ENCODE data around the gene OSMR.
A peak's percentile ranks its signal among the peaks of the same experiment; 100 is the strongest.

The OSMR gene

DNA sequence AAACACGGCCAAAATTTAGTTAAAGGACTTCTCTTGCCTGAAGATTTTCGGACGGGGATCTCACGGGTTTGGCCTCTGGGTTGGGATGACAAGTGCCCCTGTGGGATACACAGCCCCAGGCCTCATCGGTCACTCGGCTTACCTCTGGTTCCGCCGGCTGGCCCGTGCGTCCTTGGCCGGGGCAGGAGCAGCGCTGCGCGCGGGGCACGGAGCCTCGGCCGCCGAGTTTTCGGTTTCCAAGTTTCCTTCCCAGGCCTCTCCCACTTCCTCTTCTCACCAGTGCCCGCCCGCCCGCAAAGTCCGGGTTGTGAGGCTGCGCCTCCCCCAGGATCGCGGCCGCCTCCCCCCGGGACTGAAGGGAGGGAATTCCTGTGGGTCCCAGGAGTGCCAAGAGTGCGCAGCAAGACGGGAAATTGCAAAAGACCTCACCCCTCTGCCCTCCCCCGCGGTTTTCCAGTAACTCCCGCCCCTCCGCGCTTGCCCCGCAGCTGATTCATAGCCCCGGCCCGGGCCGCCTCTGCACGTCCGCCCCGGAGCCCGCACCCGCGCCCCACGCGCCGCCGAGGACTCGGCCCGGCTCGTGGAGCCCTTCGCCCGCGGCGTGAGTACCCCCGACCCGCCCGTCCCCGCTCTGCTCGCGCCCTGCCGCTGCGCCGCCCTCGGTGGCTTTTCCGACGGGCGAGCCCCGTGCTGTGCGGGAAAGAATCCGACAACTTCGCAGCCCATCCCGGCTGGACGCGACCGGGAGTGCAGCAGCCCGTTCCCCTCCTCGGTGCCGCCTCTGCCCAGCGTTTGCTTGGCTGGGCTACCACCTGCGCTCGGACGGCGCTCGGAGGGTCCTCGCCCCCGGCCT lies at the start of gene OSMR:
TSS of gene OSMR (plus strand) at position 487 of the 853 bp plus-strand sequence. CDS start 23,033 bp downstream, outside the sequence.
- no peak for DNase-seq (ENCODE audit: low spot score)

DNA sequence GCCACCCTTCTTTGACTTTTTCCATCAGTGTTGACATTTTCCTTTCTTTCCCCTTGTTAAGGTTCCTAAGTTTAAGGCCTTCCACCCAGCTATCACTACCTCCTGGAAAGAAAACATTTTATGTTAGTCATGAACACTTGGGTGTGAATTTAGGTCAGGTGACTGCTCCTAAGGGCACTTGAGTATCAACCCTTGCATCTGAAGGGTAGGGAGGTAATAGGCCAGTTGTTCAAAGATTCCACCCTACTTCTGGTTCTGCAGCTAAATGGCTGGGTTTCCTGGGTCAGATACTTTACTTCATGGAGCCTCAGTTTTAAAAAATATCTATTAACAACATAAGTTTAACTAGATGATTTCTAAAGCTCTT lies 49.1 kb upstream of the OSMR start:
- DNase-seq (ENCODE audit: low spot score): no peak

DNA sequence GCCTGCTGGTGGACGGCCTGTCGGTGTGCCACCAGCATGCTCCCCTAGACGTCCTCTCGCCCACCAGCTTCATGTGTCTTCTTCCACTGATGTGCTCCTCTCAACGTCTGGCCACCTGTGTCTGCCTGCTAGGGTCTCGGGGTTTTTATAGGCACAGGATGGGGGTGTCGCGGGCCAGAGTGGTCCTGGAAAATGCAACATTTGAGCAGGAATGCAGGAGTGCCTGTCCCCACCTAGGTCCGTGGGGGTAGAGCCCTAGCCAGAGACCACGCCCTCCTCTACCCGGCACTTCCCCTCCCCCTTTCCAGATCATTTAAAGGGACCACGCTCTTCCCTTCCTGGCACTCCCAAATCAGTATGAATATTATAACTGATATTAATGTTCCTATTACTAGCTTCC lies 48.0 kb upstream of the OSMR start:
- no peak for DNase-seq (ENCODE audit: low spot score)

DNA sequence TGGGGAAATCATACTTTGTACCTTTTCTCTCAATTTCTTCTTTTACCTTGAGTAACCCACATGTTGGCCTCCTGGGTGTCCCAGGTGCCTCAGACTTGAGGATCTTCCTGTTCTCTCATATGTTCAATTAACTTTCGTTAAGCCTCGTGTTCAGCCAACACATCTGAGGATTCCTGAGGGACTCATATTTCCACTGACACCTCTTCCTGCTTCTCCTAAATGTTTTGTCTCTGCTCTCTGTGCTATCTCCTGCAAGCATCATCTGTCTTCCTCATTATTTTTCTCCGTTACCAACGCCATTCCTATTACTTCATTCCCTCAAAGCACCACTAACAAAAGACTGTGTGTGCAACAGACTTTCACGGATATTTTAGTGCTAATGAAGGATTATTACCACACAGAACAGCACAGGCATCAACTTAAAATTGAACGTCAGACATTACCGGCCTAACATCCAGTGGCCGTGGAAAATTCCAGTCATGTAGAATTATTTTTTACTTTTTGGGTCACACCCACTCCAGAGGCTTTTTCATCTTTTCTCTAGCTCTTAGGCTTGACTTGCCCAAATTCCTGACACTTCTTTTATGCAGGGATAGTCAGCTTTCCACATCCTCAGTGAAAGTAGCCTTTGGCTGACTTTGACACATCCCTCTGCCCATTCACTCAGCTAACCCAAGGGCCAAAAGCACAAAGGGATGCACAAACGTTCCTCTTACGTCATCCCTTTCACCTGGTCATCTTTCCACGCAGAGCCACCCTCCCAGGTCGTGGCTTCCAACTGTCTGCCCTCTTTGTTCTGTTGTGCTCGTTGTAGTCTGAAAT lies 46.0 kb upstream of the OSMR start:
- DNase-seq (ENCODE audit: low spot score): no peak

DNA sequence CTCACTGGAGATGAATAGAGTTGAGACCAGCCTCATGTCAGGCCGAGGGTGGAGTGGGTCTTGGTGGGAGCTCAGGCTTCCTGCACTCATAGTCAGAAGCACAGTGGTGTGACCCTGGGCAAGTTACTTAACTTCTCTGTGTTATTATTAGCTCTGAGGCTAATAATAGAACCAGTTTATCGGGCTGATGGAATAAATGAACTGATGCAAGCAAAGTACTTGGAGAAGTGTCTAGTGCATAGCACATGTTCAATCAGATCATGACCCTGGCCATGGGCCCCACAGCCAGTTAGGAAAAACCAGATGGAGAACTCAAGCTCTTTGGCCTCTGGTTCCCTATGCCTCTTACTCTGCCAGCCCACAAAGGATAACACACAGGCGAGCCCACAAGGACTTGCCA lies 45.3 kb upstream of the OSMR start:
- DNase-seq (ENCODE audit: low spot score): no peak

DNA sequence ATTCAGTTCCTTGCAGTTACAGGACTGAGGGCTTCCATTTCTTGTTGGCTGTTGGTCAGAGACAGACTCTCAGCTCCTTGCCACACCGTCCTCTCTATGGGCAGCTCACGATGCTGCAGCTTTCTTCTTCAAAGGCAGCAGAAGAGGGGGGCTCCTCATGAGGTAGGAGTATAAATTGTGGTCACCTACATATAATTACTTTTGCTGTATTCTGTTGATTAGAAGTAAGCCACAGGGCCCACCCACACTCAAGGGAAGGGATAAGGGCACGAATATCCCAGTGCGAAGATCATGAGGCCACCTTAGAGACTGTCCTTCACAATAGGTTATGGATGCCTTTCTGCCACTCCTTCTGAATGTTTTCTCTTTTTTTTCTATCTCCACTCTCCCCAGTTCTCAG lies 43.7 kb upstream of the OSMR start:
- no peak for DNase-seq (ENCODE audit: low spot score)

DNA sequence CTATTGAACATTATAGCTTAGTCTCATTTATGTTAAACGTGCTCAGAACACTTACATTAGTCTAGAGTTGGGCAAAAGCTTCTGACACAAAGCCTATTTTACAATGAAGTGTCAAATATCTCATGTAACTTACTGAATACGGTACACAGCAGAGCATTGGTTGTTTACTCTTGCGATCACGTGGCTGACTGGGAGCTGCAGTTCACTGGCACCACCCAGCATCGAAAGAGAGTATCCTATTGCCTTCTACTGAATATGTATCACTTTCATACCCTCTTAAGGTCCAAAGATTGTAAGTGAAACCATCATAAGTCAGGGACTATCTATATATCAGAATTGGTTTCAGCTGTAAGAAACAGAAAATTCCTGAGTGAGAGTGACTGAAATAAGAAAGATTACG lies 42.6 kb upstream of the OSMR start:
- DNase-seq (ENCODE audit: low spot score): no peak

DNA sequence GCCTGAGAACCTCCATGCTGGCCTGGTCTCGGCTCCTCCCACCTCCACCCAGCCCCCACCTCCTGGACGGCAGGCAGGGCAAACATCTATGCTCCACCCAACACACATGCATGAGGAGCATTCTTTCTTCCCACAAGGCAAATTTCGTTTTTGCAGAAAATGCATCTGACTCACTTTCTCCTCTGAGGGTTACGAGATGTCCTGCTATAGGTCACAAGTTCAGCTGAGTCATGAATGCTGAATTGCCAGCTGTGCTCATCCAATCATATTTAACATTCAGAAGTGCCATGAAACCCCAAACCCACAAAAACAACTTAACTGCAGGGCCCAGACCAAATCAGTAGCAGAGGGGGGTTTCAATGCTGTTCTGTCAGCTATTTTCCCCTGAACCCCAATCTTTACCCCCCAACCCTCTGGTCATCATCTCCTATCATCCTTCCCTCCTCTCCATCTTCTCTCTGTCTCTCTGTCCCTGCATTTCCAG lies 39.0 kb upstream of the OSMR start:
- no peak for DNase-seq (ENCODE audit: low spot score)

DNA sequence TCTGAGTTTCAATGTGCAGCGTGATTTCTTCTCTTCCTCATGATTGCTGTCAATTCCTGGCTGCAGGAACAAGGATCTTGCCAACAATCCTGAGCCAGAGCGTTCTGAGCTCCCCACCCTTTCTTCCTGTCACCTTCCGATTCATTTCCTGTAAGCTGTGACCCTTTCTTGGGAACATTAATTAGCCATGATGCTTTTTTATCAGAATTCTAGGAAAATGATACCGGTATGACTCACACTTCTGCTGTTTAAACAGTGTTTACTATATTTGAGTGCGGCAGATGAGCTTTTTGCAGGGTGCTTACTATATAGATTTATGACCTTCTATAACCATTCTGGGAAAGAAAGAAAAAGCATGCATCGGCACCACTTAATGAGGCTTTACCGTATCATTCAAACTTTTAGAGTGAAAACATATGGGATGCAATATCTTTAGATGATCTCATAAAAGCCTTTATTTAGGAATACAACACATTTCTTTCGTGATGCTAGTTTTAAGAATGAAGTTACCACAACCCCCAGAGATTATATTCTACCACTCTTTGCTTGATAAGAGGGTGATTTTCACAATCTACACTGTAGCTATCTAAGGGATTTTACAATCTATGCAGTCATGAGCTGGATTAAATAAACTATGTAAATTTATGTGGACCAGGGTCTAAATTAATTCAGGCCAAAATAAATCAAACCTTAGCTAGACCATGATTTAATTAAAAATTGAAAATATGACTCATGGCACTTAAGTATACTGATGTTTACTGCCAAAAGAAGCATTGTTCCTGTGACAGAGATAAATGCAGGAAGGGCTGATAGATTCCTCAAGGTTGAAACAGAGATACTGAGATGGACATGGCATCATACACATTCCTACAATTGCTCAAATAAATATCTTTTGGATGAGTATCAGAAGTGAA lies 38.0 kb upstream of the OSMR start:
- DNase-seq (ENCODE audit: low spot score): no peak

DNA sequence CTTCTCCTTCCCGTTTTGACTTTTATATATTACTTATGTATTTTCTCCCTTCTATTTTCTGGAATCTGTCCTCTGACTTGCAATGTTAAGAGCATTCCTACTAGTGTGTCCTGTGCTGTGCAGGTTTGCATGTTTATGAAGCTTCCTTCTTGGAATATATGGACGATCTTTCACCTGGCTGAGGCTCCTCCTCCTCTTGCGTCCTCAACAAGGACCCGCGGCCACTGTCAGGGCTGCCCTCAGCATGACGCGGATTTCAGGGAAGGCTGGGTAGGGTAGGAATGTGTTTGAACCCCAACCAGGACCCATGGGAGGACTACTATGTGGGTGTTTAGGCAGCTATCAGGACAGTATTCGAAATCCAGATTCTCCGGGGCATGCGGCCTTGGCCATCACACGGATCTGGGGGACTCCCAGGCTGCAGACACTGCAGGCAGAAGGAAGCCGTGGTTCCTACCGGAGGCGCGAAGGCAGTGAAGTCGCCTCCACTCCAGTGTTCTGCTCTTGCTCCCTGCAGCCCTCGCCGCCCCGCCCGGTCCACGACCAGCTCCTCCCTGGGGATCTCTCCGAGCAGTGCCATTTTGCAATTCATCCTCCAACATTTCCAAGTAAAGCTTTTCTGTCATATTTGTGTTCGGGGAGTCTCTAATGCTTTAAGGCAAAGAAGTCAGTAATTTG lies 37.0 kb upstream of the OSMR start:
- no peak for DNase-seq (ENCODE audit: low spot score)

DNA sequence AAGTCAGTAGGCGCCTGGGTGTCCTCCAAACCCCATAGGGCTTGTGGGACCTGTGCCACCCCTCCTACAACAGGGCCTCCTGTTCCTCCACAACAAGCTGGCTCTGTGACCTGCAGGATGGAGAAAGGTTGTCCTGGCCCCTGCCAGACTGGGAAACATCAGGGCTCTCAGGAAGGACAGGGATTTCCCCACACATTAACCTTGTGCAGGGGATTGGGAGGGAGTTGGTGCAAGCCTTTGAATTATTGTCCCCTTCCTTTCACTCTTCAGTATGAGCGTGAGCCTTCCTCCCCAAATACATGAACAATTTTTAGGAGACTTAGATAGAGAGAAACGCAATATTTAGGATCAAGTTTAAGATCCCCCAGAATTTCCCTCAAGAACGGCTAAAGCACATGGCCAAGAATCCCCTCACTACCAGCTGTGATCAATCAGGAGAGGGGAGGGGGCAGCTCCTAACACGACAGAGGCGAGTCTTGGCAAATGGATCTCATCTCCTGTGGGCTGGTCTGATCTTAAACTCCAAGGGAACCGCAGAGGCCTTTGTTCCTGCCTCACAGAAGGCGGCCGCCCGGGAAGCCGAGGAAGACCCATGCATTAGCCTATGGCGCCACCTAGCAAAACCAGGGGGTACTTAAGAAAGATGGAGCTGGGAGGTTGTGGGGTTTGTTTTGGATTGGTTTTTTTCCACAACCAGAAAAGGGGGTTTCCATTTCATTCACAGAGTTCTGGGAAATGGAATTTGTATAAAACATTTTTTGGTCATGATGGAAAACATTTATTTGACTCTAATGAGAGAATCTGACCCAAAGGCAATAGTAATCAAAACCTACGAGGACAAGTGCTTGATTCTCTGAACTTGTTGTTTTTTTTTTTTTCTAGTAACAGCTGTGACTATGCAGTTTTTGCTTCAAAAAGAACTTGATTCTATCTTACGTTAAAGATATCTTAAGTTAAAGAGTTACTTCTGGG lies 36.1 kb upstream of the OSMR start:
- peak; percentile 2 for DNase-seq (ENCODE audit: low spot score)

DNA sequence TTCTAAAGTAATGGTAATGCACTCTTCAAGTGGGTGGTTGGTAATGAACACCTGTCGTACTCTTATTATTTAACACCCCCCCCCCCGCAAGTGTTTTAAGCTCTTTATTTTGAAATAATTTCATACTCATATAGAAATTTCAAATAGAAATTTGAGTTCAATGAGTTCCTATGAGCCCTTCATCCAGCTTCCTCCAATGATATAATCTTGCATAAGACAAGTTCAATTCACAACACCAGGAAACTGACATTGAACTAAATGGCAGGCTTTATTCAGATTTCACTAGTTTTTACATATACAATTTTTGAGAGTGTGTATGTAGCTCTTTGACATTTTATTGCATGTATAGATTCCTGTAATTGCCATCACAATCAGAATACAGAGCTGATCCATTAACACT lies 30.9 kb upstream of the OSMR start:
- no peak for DNase-seq (ENCODE audit: low spot score)

DNA sequence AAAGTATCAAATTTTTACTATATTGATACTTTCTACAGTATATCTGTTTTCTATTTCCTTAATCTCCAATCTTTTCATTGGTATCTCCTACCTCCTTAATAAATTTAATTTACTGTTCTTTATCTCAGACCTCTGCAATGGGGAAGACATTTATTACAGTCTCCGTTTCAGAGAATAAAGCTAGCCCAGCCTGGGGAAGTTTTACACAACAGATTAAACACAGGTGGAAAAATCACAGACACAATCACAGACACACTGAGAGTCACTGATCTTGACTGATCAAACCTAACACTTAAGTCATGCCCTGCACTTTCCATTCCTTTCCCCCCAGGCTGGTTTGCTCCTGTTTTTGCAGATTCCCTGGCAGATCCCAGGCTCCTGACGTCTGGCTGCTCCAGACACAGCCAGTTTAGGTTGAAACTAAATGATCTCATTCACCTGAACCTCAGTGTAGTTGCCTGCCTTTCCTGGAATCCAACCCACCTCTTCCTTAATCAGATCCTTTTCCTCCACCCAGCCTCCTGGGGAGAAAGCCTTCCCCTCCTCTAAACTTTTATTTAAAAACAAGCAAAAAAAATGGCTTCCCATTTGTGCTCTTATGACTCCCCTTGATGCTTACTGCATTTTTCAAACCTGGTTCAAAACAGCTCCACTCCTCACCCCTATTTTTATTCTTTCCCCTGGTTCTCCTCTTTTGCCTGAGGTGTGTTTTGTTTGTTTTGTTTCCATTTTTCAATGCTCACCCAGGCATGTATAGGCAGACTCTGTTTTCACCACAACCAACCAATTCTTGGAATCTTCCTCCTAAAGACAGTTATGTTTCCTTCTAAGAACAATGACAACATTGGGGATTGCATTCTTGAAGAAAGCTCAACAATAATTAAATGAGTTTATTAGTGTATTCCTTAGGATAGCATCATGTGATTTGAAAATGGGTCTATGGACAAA lies 29.5 kb upstream of the OSMR start:
- DNase-seq (ENCODE audit: low spot score): no peak

DNA sequence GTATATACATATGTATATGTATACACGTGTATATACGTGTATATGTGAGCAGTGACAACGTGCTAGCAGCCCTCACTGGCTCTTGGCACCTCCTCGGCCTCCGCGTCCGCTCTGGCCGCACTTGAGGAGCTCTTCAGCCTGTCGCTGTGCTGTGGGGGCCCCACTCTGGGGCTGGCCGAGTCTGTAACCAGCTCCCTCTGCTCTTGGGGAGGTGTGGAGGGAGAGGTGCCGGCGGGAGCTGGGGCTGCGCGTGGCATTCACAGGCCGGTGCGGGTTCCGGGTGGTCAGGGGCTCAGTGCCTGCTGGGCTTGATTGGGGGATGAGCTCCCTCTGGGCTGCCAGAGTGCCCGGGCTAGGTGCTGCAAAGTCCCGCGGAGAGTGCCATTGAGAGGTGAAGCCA lies 24.1 kb upstream of the OSMR start:
- DNase-seq (ENCODE audit: low spot score): no peak

DNA sequence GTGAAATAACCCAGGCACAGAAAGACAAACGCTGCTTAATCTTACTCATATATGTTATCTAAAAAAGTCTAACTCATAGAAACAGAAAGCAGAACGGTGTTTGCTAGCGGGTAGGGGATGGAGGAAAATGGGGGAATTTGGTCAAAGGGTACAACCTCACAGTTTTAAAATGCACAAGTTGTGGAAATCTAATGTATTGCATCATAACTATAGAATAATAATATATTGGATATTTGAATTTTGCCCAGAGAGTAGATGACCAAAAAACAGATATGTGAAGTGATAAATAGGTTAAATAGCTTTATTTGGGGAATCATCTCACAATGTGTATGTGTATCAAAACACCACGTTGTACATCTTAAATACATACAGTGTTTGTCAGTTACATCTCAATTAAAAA lies 22.3 kb upstream of the OSMR start:
- DNase-seq (ENCODE audit: low spot score): no peak

DNA sequence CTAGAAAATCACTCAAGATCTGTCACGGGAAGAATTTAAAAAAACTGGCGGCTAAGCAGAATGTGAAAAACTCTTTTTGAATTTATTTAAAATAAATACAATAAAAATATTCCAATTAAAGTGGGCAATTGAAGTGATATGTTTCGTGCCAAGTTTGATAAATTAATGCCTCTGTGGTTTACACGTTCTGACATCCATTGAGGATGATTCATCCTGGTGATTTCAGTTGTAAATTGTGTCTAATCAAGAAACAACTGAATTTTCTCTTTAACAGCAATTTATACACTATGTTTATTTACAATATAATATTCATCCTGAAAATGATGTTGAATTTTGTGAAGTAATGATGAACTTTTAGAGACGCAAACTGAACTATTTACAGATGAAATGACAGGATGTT lies 21.0 kb upstream of the OSMR start:
- DNase-seq (ENCODE audit: low spot score): no peak

DNA sequence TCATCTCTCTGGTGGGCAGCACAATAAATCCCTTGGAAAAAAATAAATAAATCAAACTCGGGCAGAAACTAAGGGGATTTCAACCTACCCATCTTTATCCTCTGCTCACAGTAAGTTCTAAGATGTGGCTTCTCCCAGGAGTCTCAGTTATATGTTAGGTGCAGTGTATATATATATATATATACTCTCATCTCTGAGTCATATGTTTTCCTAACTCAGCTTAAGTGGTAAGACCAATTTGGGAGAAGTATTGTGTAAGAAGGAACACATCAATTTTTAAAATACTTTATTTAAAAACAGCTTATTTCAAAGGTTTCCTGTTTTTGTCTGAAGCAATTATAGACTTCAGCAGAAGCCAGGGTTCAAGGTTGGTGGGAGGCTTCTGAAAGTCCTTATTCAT lies 20.3 kb upstream of the OSMR start:
- no peak for DNase-seq (ENCODE audit: low spot score)

DNA sequence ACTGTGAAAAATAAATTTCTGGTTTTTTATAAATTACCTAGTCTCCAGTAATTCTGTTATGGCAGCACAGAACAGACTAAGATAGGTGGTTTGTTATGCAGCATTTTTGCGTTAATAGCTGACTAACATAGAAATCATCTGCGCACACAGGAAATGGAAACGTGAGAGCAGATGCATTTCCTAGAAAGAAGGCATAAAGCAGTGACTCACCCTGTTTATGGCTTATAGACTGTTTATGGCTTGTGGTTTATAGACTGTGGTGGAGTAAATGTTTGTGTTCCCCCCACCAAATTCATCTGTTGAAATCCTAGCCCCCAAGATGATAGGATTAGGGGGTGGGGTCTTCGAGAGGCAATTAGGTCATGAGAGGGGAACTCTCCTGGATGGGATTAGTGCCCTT lies 18.3 kb upstream of the OSMR start:
- DNase-seq (ENCODE audit: low spot score): no peak

DNA sequence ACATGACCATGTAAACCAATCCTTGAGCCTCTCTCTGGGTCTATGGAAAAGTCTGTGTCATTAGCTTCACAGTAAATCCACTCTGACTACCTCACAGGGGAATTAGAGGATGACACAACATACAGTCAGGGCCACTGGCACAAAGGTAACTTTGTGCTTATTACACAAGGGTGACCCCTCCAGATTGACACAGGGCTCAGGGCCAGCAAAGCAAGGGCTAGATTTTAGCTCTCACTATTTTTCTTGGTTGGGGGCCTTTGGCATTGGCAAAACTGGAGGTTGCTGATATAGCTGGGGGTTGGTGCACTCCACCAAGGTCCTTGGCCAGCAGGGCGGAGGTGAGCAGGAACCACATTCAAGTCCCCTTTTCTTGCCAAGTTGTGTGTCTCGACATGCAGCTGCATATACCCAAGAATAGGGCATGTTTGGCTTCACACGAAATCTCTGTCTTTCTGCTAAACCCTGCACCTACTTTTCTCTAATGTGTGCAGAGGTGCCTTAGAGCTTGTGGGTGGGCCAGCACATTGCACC lies 15.2 kb upstream of the OSMR start:
- DNase-seq (ENCODE audit: low spot score): no peak

All from hematopoietic multipotent progenitor cell treated with erythropoietin and hydrocortisone succinate and interleukin-3 and kit ligand, for 15 days (in vitro differentiated cells).